GM12874 (cell line): ENCODE data around the gene TULP3.

Source experiments
- TF ChIP-seq, protein P1 (sequence below): IDR thresholded peaks from 2 replicates; pipeline ENCODE4 v1.5.1; 2011; ENCODE audit warnings: low read depth, mild to moderate bottlenecking, control low read depth, low read length, moderate library complexity; ENCODE audit not compliant: insufficient read depth

The TULP3 gene

DNA sequence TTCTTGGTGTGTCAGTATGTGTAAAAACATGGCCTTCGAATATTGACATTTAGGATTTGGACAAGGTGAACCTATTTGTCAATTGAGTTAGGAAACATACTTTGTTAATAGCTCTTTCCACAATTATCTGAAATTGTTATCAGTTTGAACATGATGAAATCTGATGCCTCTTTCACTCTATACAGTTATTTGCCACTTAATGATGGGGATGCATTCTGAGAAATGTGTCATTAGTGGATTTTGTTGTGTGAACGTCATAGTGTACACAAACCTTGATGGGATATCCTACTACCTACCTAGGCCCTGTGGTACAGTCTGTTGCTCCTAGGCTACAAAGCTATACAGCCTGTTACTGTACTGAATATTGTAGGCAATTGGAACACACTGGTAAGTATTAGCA is 4.8 kb downstream of the TULP3 start:
- TF ChIP-seq, protein P1, sequence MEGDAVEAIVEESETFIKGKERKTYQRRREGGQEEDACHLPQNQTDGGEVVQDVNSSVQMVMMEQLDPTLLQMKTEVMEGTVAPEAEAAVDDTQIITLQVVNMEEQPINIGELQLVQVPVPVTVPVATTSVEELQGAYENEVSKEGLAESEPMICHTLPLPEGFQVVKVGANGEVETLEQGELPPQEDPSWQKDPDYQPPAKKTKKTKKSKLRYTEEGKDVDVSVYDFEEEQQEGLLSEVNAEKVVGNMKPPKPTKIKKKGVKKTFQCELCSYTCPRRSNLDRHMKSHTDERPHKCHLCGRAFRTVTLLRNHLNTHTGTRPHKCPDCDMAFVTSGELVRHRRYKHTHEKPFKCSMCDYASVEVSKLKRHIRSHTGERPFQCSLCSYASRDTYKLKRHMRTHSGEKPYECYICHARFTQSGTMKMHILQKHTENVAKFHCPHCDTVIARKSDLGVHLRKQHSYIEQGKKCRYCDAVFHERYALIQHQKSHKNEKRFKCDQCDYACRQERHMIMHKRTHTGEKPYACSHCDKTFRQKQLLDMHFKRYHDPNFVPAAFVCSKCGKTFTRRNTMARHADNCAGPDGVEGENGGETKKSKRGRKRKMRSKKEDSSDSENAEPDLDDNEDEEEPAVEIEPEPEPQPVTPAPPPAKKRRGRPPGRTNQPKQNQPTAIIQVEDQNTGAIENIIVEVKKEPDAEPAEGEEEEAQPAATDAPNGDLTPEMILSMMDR, result no peak

DNA sequence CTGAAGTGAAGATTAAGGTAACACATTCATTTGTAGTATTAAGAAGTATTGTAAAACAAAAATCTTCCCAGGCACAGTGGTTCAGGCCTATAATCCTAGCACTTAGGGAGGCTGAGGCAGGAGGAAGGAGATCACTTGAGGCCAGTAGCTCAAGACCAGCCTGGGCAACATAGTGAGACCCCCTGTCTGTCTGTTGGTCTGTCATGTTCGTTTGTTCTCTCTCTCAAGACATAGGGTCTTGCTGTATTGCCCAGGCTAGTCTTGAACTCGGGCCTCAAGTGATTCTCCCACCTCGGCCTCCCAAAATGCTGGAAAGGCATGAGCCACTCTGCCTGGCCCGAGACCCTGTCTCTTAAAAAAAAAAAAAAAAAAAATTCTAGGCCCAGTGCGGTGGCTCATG is 6.7 kb downstream of the TULP3 start:
- TF ChIP-seq, protein P1, result no peak

DNA sequence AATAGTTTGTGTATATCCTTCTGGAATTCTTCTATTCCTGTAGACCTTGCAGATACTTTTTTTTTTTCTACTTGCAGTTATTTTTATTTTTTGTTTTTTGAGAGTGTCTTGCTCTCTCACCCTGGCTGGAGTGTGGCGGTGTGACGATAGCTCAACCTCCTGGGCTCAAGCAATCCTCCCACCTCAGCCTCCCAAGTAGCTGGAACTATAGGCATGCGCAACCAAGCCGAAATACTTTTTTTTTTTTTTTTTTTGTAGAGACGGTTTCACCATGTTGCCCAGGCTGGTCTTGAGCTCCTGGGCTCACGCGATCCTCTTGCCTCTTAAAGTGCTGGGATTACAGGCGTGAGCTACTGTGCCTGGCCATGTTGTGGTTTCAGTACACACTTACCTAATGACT is 10.0 kb downstream of the TULP3 start:
- TF ChIP-seq, protein P1, result no peak

- TF ChIP-seq, protein P1, result no peak
Observed at GRCh38 chr12:2902272-2902880, 11.7 kb downstream of the TULP3 start.

GRCh38 chr12:2904260-2904659 is 13.6 kb downstream of the TULP3 start:
- TF ChIP-seq, protein P1, result no peak

GRCh38 chr12:2912216-2912575 is 21.5 kb downstream of the TULP3 start:
- TF ChIP-seq, protein P1, result no peak

DNA sequence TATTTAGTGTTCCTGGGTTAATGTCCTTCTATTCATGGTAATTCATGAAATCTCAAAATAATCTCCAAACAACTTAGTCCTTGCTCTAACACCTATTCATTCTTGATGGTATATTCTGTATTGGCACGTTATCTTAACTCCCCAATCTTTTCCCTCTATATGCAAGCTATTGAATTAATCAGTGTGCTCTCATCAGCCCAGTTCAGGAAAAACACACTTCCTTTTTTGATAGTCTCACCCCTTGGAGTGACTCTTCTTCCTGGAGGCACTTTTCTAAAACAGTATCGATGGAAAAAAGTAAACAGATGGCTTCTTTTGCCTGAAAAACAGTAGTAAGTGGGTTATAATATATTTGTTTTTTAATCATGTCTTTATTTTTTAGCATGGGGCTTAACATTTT is 28.6 kb downstream of the TULP3 start:
- TF ChIP-seq, protein P1, result no peak

DNA sequence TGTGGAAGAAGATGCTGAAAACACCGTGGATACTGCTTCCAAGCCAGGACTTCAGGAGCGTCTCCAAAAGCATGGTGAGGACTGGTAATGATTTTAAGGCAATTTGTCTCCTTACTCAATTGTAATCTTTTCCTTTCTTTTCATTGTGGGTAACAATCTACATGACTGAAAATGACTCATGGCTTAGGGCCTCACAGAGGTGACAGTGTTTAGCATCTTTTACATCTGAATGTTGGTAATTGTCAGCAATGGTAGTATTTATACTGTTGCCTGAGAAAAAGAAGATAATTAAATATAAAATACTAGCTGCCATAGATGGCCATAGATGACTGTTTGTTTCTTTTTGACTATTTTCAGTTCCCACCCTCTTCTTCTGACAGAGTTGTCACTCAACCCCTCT is 31.6 kb downstream of the TULP3 start:
- TF ChIP-seq, protein P1, result no peak
